Endothelial cell of umbilical vein (primary cell): ENCODE results near the gene BRD1. TPM values are rescaled to one million over a fixed set of nuclear protein-coding genes. Genes with fewer than 3 reads are reported as not detected.

Source experiments
- BruUV-seq: library from RNA; stranded (reverse); fragments of 400-500 nt; replicated peaks from 2 replicates; lab custom pipeline; 2021; lab: Mats Ljungman, UMichigan
- CTCF ChIA-PET: fragments of 300-600, 350-600 bp; sonication (Branson Sonifier 250); formaldehyde crosslinking; loops from one replicate; lab custom pipeline; 2021; ENCODE audit warnings: antibody characterized with exemption, inconsistent platforms; lab: Charles Lee
- POLR2A ChIA-PET: fragments of 300-600, 350-600 bp; sonication (Branson Sonifier 250); formaldehyde crosslinking; loops from one replicate; lab custom pipeline; 2021; ENCODE audit warnings: antibody characterized with exemption, inconsistent platforms; lab: Charles Lee
- DNase-seq: peaks from one replicate; pipeline ENCODE4 v3.0.0-alpha.2; 2011; ENCODE audit warnings: low read depth, low spot score
- FAIRE-seq: peaks from 2 replicates; lab custom pipeline; 2011; peaks lifted over from hg19 to GRCh38; lab: Jason Lieb, UNC
- H2AFZ ChIP-seq: 2 replicates; pipeline ENCODE4 v1.6.0; 2012; ENCODE audit warnings: low read depth, low read length, control low read depth, inconsistent platforms
- H3K27ac ChIP-seq: 2 replicates; pipeline ENCODE4 v1.5.1; 2011; ENCODE audit warnings: low read depth, mild to moderate bottlenecking, control low read depth, low read length, moderate library complexity; ENCODE audit not compliant: insufficient read depth
- H3K27me3 ChIP-seq, 2 experiments: 2 replicates each; pipeline versions ENCODE4 v1.6.0 to v1.6.1; 2011; ENCODE audit warnings: low read length in 2 of 2, mixed read lengths in 1 of 2; ENCODE audit not compliant: control insufficient read depth in 2 of 2, insufficient read depth in 2 of 2
- H3K36me3 ChIP-seq, 2 experiments: 2 replicates in 1 of 2; 3 replicates in 1 of 2; pipeline ENCODE4 v1.5.1; 2011; ENCODE audit warnings: low read length in 2 of 2, mild to moderate bottlenecking in 1 of 2, moderate library complexity in 1 of 2; ENCODE audit not compliant: control insufficient read depth in 2 of 2, insufficient read depth in 2 of 2; ENCODE audit errors: extremely low read depth in 1 of 2
- H3K4me1 ChIP-seq: 3 replicates; pipeline ENCODE4 v1.5.1; 2011; ENCODE audit warnings: mild to moderate bottlenecking, low read length; ENCODE audit not compliant: control insufficient read depth, insufficient read depth; ENCODE audit errors: extremely low read depth
- H3K4me2 ChIP-seq: 2 replicates; pipeline ENCODE4 v1.6.1; 2011; ENCODE audit warnings: low read length, control low read depth, mixed read lengths; ENCODE audit not compliant: insufficient read depth
- H3K4me3 ChIP-seq, 3 experiments: fragments of 200-600 bp in 1 of 3; sonication (generic), shearing (Covaris generic) in 1 of 3; replicated peaks in 1 of 3; 2 replicates each; pipeline ENCODE4 v1.5.1; 2011 to 2016; ENCODE audit warnings: control low read depth in 3 of 3, low read length in 3 of 3, mild to moderate bottlenecking in 2 of 3, inconsistent platforms in 1 of 3, low read depth in 1 of 3, moderate library complexity in 1 of 3; ENCODE audit not compliant: insufficient read depth in 1 of 3
- H3K79me2 ChIP-seq: 2 replicates; pipeline ENCODE4 v1.6.0; 2012; ENCODE audit warnings: low read length, inconsistent platforms; ENCODE audit not compliant: control insufficient read depth, insufficient read depth
- H3K9ac ChIP-seq: replicated peaks from 2 replicates; pipeline ENCODE3; 2011; ENCODE audit warnings: low read length, control low read depth; ENCODE audit not compliant: insufficient read depth; ENCODE audit errors: extremely low read depth
- H3K9me1 ChIP-seq: replicated peaks from 3 replicates; pipeline ENCODE4 v1.6.0; 2011; ENCODE audit warnings: mild to moderate bottlenecking, low read length; ENCODE audit not compliant: control insufficient read depth, insufficient read depth; ENCODE audit errors: extremely low read depth
- H3K9me3 ChIP-seq: replicated peaks from 2 replicates; pipeline ENCODE4 v1.5.1; 2012; ENCODE audit warnings: low read length, inconsistent platforms; ENCODE audit not compliant: control insufficient read depth, insufficient read depth
- H4K20me1 ChIP-seq: replicated peaks from 2 replicates; pipeline ENCODE3; 2011; ENCODE audit warnings: mild to moderate bottlenecking, low read length; ENCODE audit not compliant: control insufficient read depth, insufficient read depth; ENCODE audit errors: extremely low read depth
- EZH2 ChIP-seq: IDR thresholded peaks from 2 replicates; pipeline ENCODE4 v1.6.1; 2012; ENCODE audit warnings: borderline replicate concordance, low read depth, mild to moderate bottlenecking, moderate library complexity, low read length, inconsistent platforms; ENCODE audit not compliant: severe bottlenecking
- FOS ChIP-seq: IDR thresholded peaks from 2 replicates; pipeline ENCODE4 v1.6.1; 2011; ENCODE audit warnings: mild to moderate bottlenecking, low read length, moderate library complexity, borderline replicate concordance; ENCODE audit not compliant: insufficient read depth
- GATA2 ChIP-seq: IDR thresholded peaks from 2 replicates; pipeline ENCODE4 v1.7.0; 2011; ENCODE audit warnings: low read depth, mild to moderate bottlenecking, moderate library complexity, mixed read lengths, low read length; ENCODE audit not compliant: insufficient read length, insufficient read depth
- JUN ChIP-seq: IDR thresholded peaks from 2 replicates; pipeline ENCODE4 v1.6.1; 2011; ENCODE audit warnings: borderline replicate concordance, low read depth; ENCODE audit not compliant: insufficient read length, insufficient read depth
- MAX ChIP-seq: IDR thresholded peaks from 2 replicates; pipeline ENCODE4 v1.6.1; 2011; ENCODE audit not compliant: insufficient read depth, insufficient read length
- MYC ChIP-seq: IDR thresholded peaks from one replicate; pipeline ENCODE4 v1.6.1; 2011; ENCODE audit warnings: mild to moderate bottlenecking, low read depth, low read length
- POLR2A ChIP-seq: IDR thresholded peaks from 2 replicates; pipeline ENCODE4 v1.6.1; 2012; ENCODE audit warnings: low read depth, mild to moderate bottlenecking, control low read depth, low read length
- POLR2AphosphoS5 ChIP-seq: IDR thresholded peaks from 2 replicates; pipeline ENCODE4 v1.6.1; 2012; ENCODE audit warnings: low read depth, mild to moderate bottlenecking, control low read depth, low read length, moderate library complexity; ENCODE audit not compliant: insufficient read depth
- dilution Hi-C: fragments of 300-500 bp; cut with MboI; formaldehyde crosslinking; loops from one replicate; pipeline ENCODE4 v1.15.0; 2019; ENCODE audit warnings: low sequenced_read_pairs; ENCODE audit not compliant: extremely low pct_ligation_motif_present
- intact Hi-C: fragments of 100-400 bp; cut with micrococcal nuclease; formaldehyde crosslinking; loops from one replicate; pipeline ENCODE4 v1.10.0; 2022
- polyA plus RNA-seq, 4 experiments: library from polyadenylated mRNA; depleted of rRNA in 3 of 4; stranded (reverse) in 3 of 4; unstranded in 1 of 4; fragments of >200 nt; gene quantifications; 2 replicates each; pipeline versions ENCODE4 v1.2.1 to v1.2.3, GENCODE V29; 2011 to 2012; ENCODE audit warnings: missing spikeins in 1 of 4
- total RNA-seq: library from RNA; stranded (reverse); gene quantifications from 2 replicates; pipeline ENCODE4 v1.2.3, GENCODE V29; 2021
- TF ChIP-seq, protein P1 (sequence below), 2 donors: IDR thresholded peaks; 1 replicate in 1 of 2; 2 replicates in 1 of 2; pipeline ENCODE4 v1.5.1; 2011; ENCODE audit warnings: low read length in 2 of 2, mild to moderate bottlenecking in 2 of 2, moderate library complexity in 2 of 2, control low read depth in 1 of 2, inconsistent platforms in 1 of 2, low read depth in 1 of 2; ENCODE audit not compliant: insufficient read depth in 1 of 2; ENCODE audit errors: extremely low read depth in 1 of 2

Gene BRD1
- total and polyA plus RNA-seq, 2 donors (not counting 3 experiments of a cell fraction or from before 2014, with no cell fraction given) = 8.1 to 41.1 TPM

GRCh38 chr22:49751966-49752597, 75.6 kb downstream of the BRD1 start:
- no peak overlapping the region for H3K4me2 ChIP-seq
- H3K9me1 ChIP-seq = no peaks in the 10 kb centered on the region
- ChIA-PET CTCF (no interaction called here), POLR2A (no interaction called here)
- no peak overlapping the region for H2AFZ ChIP-seq
- H3K27ac ChIP-seq = no peak overlapping the region
- H3K79me2 ChIP-seq = no peaks in the 10 kb centered on the region
- FAIRE-seq (no peak), DNase-seq (no peak)
- TF ChIP-seq POLR2A = no peak
- no peak for TF ChIP-seq POLR2AphosphoS5
- no peak for TF ChIP-seq EZH2
- no peak for TF ChIP-seq MAX
- no peak for TF ChIP-seq GATA2
- no peak for TF ChIP-seq FOS
- TF ChIP-seq, protein P1, sequence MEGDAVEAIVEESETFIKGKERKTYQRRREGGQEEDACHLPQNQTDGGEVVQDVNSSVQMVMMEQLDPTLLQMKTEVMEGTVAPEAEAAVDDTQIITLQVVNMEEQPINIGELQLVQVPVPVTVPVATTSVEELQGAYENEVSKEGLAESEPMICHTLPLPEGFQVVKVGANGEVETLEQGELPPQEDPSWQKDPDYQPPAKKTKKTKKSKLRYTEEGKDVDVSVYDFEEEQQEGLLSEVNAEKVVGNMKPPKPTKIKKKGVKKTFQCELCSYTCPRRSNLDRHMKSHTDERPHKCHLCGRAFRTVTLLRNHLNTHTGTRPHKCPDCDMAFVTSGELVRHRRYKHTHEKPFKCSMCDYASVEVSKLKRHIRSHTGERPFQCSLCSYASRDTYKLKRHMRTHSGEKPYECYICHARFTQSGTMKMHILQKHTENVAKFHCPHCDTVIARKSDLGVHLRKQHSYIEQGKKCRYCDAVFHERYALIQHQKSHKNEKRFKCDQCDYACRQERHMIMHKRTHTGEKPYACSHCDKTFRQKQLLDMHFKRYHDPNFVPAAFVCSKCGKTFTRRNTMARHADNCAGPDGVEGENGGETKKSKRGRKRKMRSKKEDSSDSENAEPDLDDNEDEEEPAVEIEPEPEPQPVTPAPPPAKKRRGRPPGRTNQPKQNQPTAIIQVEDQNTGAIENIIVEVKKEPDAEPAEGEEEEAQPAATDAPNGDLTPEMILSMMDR (IDR thresholded peaks at IDR 0.05; ENCODE audit: extremely low read depth in 1 of 2, insufficient read depth in 1 of 2, low read depth in 1 of 2, low read length in 2 of 2) = no peak
- no peak for TF ChIP-seq JUN
- TF ChIP-seq MYC = no peak
- H3K36me3 ChIP-seq = no peaks in the 10 kb centered on the region
- dilution Hi-C loops (no loop called here), intact Hi-C loops (no loop called here)
- H4K20me1 ChIP-seq = no peaks in the 10 kb centered on the region
- no peaks in the 10 kb centered on the region for H3K9me3 ChIP-seq
- H3K9ac ChIP-seq = no peak overlapping the region
- no peaks in the 10 kb centered on the region for H3K27me3 ChIP-seq
- BruUV-seq = no TSS peak
- no peaks in the 10 kb centered on the region for H3K4me1 ChIP-seq
- no peak overlapping the region for H3K4me3 ChIP-seq
